ENCODE measurements around the gene LRP1-AS. TPM values are rescaled to one million over a fixed set of nuclear protein-coding genes. Genes with fewer than 3 reads are reported as not detected.
A peak's percentile ranks its signal among the peaks of the same experiment; 100 is the strongest.

Gene LRP1-AS
- total and polyA plus RNA-seq, 8 donors = not detected

DNA sequence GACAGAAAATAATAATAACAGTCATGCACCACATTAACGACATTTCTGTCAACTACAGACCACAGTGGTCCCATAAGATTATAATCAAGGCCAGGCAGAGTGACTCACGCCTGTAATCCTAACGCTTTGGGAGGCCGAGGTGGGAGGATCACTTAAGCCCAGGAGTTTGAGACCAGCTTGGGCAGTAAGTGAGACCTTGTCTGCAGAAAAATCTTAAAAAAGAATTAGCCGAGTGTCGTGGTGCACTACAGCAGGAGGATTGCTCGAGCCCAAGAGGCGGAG lies 49.9 kb downstream of the LRP1-AS start:
- intact Hi-C loops (cut with DNase I; ENCODE audit: low total_unique reads) = no loop called here
- 85 to 92% (median 90%) methylated on average over 8 of the region's 8 CpGs for WGBS, 5 donors
- H3K4me1 ChIP-seq = peaks cover 30 to 76% (median 40%) of the 10 kb centered on the region in 4 donors
- TF ChIP-seq POLR2A (IDR thresholded peaks at IDR 0.05) (no peak), CTCF (IDR thresholded peaks at IDR 0.05) (no peak), EP300 (IDR thresholded peaks at IDR 0.05) (no peak), POLR2AphosphoS5 (IDR thresholded peaks at IDR 0.05) (no peak)
- H3K36me3 ChIP-seq = peaks cover 59 to 93% (median 87%) of the 10 kb centered on the region in 4 donors
- no peaks in the 10 kb centered on the region for H3K27me3 ChIP-seq
- no peak overlapping the region for H3K4me3 ChIP-seq
- H3K27ac ChIP-seq = peak overlapping the region in 1 of 5 donors; percentile 98
- no peaks in the 10 kb centered on the region for H3K9me3 ChIP-seq
- DNase-seq = no peak

- peaks cover 65 to 93% (median 87%) of the 10 kb centered on the region in 4 donors for H3K36me3 ChIP-seq
Observed at GRCh38 chr12:57096748-57097553, 50.5 kb downstream of the LRP1-AS start.

DNA sequence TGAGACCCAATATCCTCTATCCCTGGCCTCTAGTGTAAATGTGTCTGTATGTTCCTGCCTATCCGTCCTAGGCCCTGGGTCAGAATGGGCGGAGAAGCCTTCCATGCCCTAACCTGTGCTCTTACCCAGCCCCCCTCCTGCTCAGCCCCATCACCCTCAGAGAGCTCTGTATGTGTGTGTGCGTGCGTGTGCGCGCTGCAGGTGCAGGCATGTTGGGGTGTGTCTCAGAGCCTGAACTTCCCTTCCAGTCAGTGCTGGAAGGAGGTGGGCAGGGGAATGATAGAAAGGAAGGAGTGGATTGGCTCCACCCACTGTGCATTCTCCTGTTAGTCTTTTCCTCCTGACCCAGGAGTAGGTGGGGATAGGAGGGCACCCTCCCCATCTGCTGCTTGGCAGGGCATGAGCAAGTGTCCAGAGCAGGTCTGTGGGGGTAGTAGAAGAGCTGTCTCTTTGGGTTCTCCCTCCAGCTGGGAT lies 51.3 kb downstream of the LRP1-AS start:
- DNase-seq = peak in 1 of 2 donors; percentile 80

More at GRCh38 chr12:57096748-57097553, 50.5 kb downstream of the LRP1-AS start:
- no peaks in the 10 kb centered on the region for H3K27me3 ChIP-seq
- 74 to 83% (median 79%) methylated on average over 8 of the region's 8 CpGs for WGBS, 5 donors
- peak overlapping the region in 2 of 5 donors; percentile 16 to 98 for H3K27ac ChIP-seq
- no peak overlapping the region for H3K4me3 ChIP-seq
- TF ChIP-seq POLR2A (IDR thresholded peaks at IDR 0.05) (no peak), CTCF (IDR thresholded peaks at IDR 0.05) (no peak), POLR2AphosphoS5 (IDR thresholded peaks at IDR 0.05) (no peak), EP300 (IDR thresholded peaks at IDR 0.05) (no peak)
- intact Hi-C loops (cut with DNase I; ENCODE audit: low total_unique reads) = no loop called here
- H3K4me1 ChIP-seq = peaks cover 29 to 76% (median 40%) of the 10 kb centered on the region in 4 donors
- no peaks in the 10 kb centered on the region for H3K9me3 ChIP-seq
- DNase-seq = no peak

GRCh38 chr12:57095440-57095839 lies 52.0 kb downstream of the LRP1-AS start:
- Histone ChIP-seq H3K36me3 (peaks cover 73 to 92% (median 89%) of the 10 kb centered on the region in 4 donors), H3K4me1 (peaks cover 39 to 79% (median 48%) of the 10 kb centered on the region in 4 donors), H3K27me3 (no peaks in the 10 kb centered on the region), H3K4me3 (no peak overlapping the region), H3K9me3 (no peaks in the 10 kb centered on the region), H3K27ac (peak overlapping the region in 2 of 5 donors; percentile 98 to 99)
- WGBS, 5 donors = 81 to 88% (median 83%) methylated on average over 3 of the region's 3 CpGs
- intact Hi-C loops (cut with DNase I; ENCODE audit: low total_unique reads) = no loop called here
- DNase-seq = no peak
- TF ChIP-seq CTCF (IDR thresholded peaks at IDR 0.05) (no peak), EP300 (IDR thresholded peaks at IDR 0.05) (no peak), POLR2A (IDR thresholded peaks at IDR 0.05) (no peak), POLR2AphosphoS5 (IDR thresholded peaks at IDR 0.05) (no peak)

More for the DNA sequence above, 51.3 kb downstream of the LRP1-AS start:
- Histone ChIP-seq H3K36me3 (peaks cover 73 to 93% (median 88%) of the 10 kb centered on the region in 4 donors), H3K27me3 (no peaks in the 10 kb centered on the region), H3K4me3 (no peak overlapping the region), H3K4me1 (peaks cover 32 to 76% (median 43%) of the 10 kb centered on the region in 4 donors), H3K9me3 (no peaks in the 10 kb centered on the region), H3K27ac (peak overlapping the region in 3 of 5 donors; percentile 16 to 99 (median 98))
- TF ChIP-seq POLR2A (IDR thresholded peaks at IDR 0.05) (no peak), POLR2AphosphoS5 (IDR thresholded peaks at IDR 0.05) (peak in 1 of 3 donors; percentile 20), EP300 (IDR thresholded peaks at IDR 0.05) (no peak)
- WGBS, 5 donors = 48 to 68% (median 59%) methylated on average over 4 to 6 of the region's 6 CpGs
- intact Hi-C loops (cut with DNase I; ENCODE audit: low total_unique reads) = no loop called here

Small RNA genes lying within 50 kb of the gene (small RNA-seq; reads per million reads assigned to genes)
- 0.10 to 0.92 (median 0.41) reads per million in 4 donors for gene MIR1228

Other genes with a start within 250 kb of the LRP1-AS start
- not detected for gene SDR9C7, start 213.2 kb downstream of the LRP1-AS start, total RNA-seq
- gene SDR9C7, start 213.2 kb downstream of the LRP1-AS start, polyA plus RNA-seq = under 1 TPM in 1 of 3 donors, not detected in 2; 0.50 TPM
- 1 to 10 TPM in 1 of 5 donors, under 1 TPM in 1, not detected in 3; 0.37 to 1.0 TPM for gene RDH16, start 190.0 kb downstream of the LRP1-AS start, total RNA-seq
- gene RDH16, start 190.0 kb downstream of the LRP1-AS start, polyA plus RNA-seq = under 1 TPM in 1 of 3 donors, not detected in 2; 0.68 TPM
- gene ZBTB39, start 141.1 kb downstream of the LRP1-AS start, total RNA-seq = 1 to 10 TPM; 3.3 to 7.6 (median 4.9) TPM
- gene ZBTB39, start 141.1 kb downstream of the LRP1-AS start, polyA plus RNA-seq = 1 to 10 TPM; 1.2 to 1.7 (median 1.4) TPM
- 10 to 100 TPM in 1 of 5 donors, 1 to 10 TPM in 2, not detected in 2; 2.0 to 19.8 (median 7.6) TPM for gene TAC3, start 131.1 kb downstream of the LRP1-AS start, total RNA-seq
- gene TAC3, start 131.1 kb downstream of the LRP1-AS start, polyA plus RNA-seq = under 1 TPM in 2 of 3 donors, not detected in 1; 0.62 to 0.75 TPM
- gene MYO1A, start 97.5 kb downstream of the LRP1-AS start, total RNA-seq = 10 to 100 TPM in 4 of 5 donors, 1 to 10 TPM in 1; 2.7 to 97.3 (median 19.3) TPM
- 10 to 100 TPM in 1 of 3 donors, 1 to 10 TPM in 1, under 1 TPM in 1; 0.70 to 16.2 (median 1.2) TPM for gene MYO1A, start 97.5 kb downstream of the LRP1-AS start, polyA plus RNA-seq
- gene NEMP1, start 68.8 kb downstream of the LRP1-AS start, total RNA-seq = 10 to 100 TPM in 1 of 5 donors, 1 to 10 TPM in 4; 1.2 to 16.7 (median 2.7) TPM
- 1 to 10 TPM; 1.1 to 3.8 (median 2.2) TPM for gene NEMP1, start 68.8 kb downstream of the LRP1-AS start, polyA plus RNA-seq
- 10 to 100 TPM in 2 of 5 donors, 1 to 10 TPM in 2, not detected in 1; 1.7 to 12.1 (median 8.3) TPM for gene NAB2, start 58.5 kb downstream of the LRP1-AS start, total RNA-seq
- gene NAB2, start 58.5 kb downstream of the LRP1-AS start, polyA plus RNA-seq = 10 to 100 TPM; 14.1 to 16.6 (median 16.3) TPM
- 100 to 1,000 TPM in 4 of 5 donors, 10 to 100 TPM in 1; 81.9 to 343 (median 209) TPM for gene STAT6, start 36.3 kb downstream of the LRP1-AS start, total RNA-seq
- 100 to 1,000 TPM; 138 to 477 (median 147) TPM for gene STAT6, start 36.3 kb downstream of the LRP1-AS start, polyA plus RNA-seq
- 100 to 1,000 TPM in 4 of 5 donors, 10 to 100 TPM in 1; 97.8 to 510 (median 129) TPM for gene LRP1, start 19.1 kb downstream of the LRP1-AS start, total RNA-seq
- gene LRP1, start 19.1 kb downstream of the LRP1-AS start, polyA plus RNA-seq = 10 to 100 TPM; 13.5 to 25.9 (median 13.6) TPM
- gene NXPH4, start 69.2 kb upstream of the LRP1-AS start, total RNA-seq = under 1 TPM in 1 of 5 donors, not detected in 4; 0.18 TPM
- gene NXPH4, start 69.2 kb upstream of the LRP1-AS start, polyA plus RNA-seq = under 1 TPM in 2 of 3 donors, not detected in 1; 0.30 to 0.44 TPM
- 10 to 100 TPM; 26.1 to 93.7 (median 77.8) TPM for gene SHMT2, start 82.1 kb upstream of the LRP1-AS start, total RNA-seq
- gene SHMT2, start 82.1 kb upstream of the LRP1-AS start, polyA plus RNA-seq = 10 to 100 TPM; 54.6 to 59.0 (median 57.1) TPM
- 1 to 10 TPM in 2 of 5 donors, under 1 TPM in 2, not detected in 1; 0.55 to 5.1 (median 1.6) TPM for gene STAC3, start 103.6 kb upstream of the LRP1-AS start, total RNA-seq
- gene STAC3, start 103.6 kb upstream of the LRP1-AS start, polyA plus RNA-seq = 1 to 10 TPM; 1.3 to 3.8 (median 3.5) TPM

All from stomach (tissue), 9 donors.